GM12878 (cell line): Measurements from ENCODE around the gene BLOC1S3. TPM values are rescaled to one million over a fixed set of nuclear protein-coding genes. Genes with fewer than 3 reads are reported as not detected.

Source experiments
- ATAC-seq: fragments of 200-7000 bp; cut with Tn5 transposase; 3 replicates; pipeline ENCODE4 v1.9.1; 2020; ENCODE audit warnings: mild to moderate bottlenecking, moderate library complexity
- BruUV-seq: library from RNA; stranded (reverse); fragments of 400-500 nt; replicated peaks from 2 replicates; lab custom pipeline; 2021; lab: Mats Ljungman, UMichigan
- CTCF ChIA-PET: fragments of 300-600 bp; sonication (Branson Sonifier 250); formaldehyde crosslinking; extraction: SDS; loops from one replicate; lab custom pipeline; 2021; ENCODE audit warnings: inconsistent platforms; lab: Yijun Ruan, JAX
- POLR2A ChIA-PET: fragments of 350-600 bp; formaldehyde crosslinking; extraction: SDS; loops from one replicate; lab custom pipeline; 2021; ENCODE audit warnings: inconsistent platforms; lab: Charles Lee
- RAD21 ChIA-PET: fragments of 300-600 bp; sonication (Branson Sonifier 250); formaldehyde crosslinking; loops from one replicate; lab custom pipeline; 2023; ENCODE audit warnings: antibody characterized with exemption; ENCODE audit not compliant: unreplicated experiment; lab: Charles Lee
- SMC1A ChIA-PET: fragments of 300-600 bp; sonication (Branson Sonifier 250); formaldehyde crosslinking; loops from one replicate; lab custom pipeline; 2023; ENCODE audit not compliant: unreplicated experiment, uncharacterized antibody; lab: Charles Lee
- DNase-seq: peaks from one replicate; pipeline ENCODE4 v3.0.0-alpha.2; 2011; ENCODE audit warnings: low read depth, low spot score
- FAIRE-seq: peaks from 3 replicates; lab custom pipeline; 2011; peaks lifted over from hg19 to GRCh38; lab: Jason Lieb, UNC
- H2AFZ ChIP-seq: 2 replicates; pipeline ENCODE4 v1.6.0; 2011; ENCODE audit warnings: low read depth, low read length, control low read depth; ENCODE audit not compliant: control insufficient read depth
- H3K27ac ChIP-seq: 2 replicates; pipeline ENCODE4 v1.5.1; 2011; ENCODE audit warnings: control low read depth; ENCODE audit not compliant: control insufficient read depth, insufficient read depth
- H3K27me3 ChIP-seq, 2 experiments: replicated peaks in 1 of 2; 2 replicates each; pipeline versions ENCODE4 v1.6.0 to v1.6.1; 2011; ENCODE audit warnings: low read length in 1 of 2; ENCODE audit not compliant: control insufficient read depth in 2 of 2, insufficient read depth in 2 of 2
- H3K36me3 ChIP-seq, 2 experiments: 2 replicates each; pipeline ENCODE4 v1.5.1; 2011; ENCODE audit warnings: low read length in 1 of 2; ENCODE audit not compliant: control insufficient read depth in 2 of 2, insufficient read depth in 2 of 2
- H3K4me1 ChIP-seq: 2 replicates; pipeline ENCODE4 v1.6.1; 2011; ENCODE audit warnings: mild to moderate bottlenecking, low read length, moderate library complexity, mixed read lengths; ENCODE audit not compliant: control insufficient read depth, insufficient read depth
- H3K4me2 ChIP-seq: 2 replicates; pipeline ENCODE4 v1.6.0; 2011; ENCODE audit warnings: control low read depth; ENCODE audit not compliant: control insufficient read depth, insufficient read depth
- H3K4me3 ChIP-seq: fragments of 200-600 bp; sonication (generic); 2 replicates; pipeline ENCODE4 v1.5.1; 2016
- H3K79me2 ChIP-seq: 2 replicates; pipeline ENCODE4 v1.6.0; 2011; ENCODE audit warnings: low read length; ENCODE audit not compliant: control insufficient read depth, insufficient read depth
- H3K9ac ChIP-seq: 2 replicates; pipeline ENCODE4 v1.8.0; 2011; ENCODE audit warnings: low read length, control low read depth, mixed read lengths; ENCODE audit not compliant: control insufficient read depth, insufficient read depth
- H3K9me3 ChIP-seq: replicated peaks from 3 replicates; pipeline ENCODE4 v1.5.1; 2011; ENCODE audit warnings: mild to moderate bottlenecking, low read length; ENCODE audit not compliant: control insufficient read depth, insufficient read depth
- H4K20me1 ChIP-seq: 2 replicates; pipeline ENCODE4 v1.6.0; 2011; ENCODE audit not compliant: control insufficient read depth, insufficient read depth
- ATF3 ChIP-seq: IDR thresholded peaks from 2 replicates; pipeline ENCODE4 v1.6.1; 2011; ENCODE audit warnings: low read depth, mild to moderate bottlenecking, low read length, moderate library complexity, borderline replicate concordance; ENCODE audit errors: extremely low read depth
- CREB1 ChIP-seq: IDR thresholded peaks from 2 replicates; pipeline ENCODE4 v1.6.1; 2012; ENCODE audit warnings: low read depth, mild to moderate bottlenecking, inconsistent platforms
- ESRRA ChIP-seq: IDR thresholded peaks from 2 replicates; pipeline ENCODE4 v1.6.1; 2012; ENCODE audit warnings: mild to moderate bottlenecking, low read length, improper control_type of control experiment
- HDGF ChIP-seq: fragments of 450-650 bp; IDR thresholded peaks from 2 replicates; pipeline ENCODE4 v1.6.1; 2016; ENCODE audit warnings: antibody characterized with exemption
- IRF3 ChIP-seq: fragments of 450-650 bp; IDR thresholded peaks from 2 replicates; pipeline ENCODE4 v1.6.1; 2014; ENCODE audit warnings: mild to moderate bottlenecking
- IRF5 ChIP-seq: fragments of 450-650 bp; IDR thresholded peaks from 2 replicates; pipeline ENCODE4 v1.6.1; 2017; ENCODE audit warnings: borderline replicate concordance
- MTA3 ChIP-seq: IDR thresholded peaks from 2 replicates; pipeline ENCODE4 v1.6.1; 2012; ENCODE audit warnings: low read length, inconsistent platforms, borderline replicate concordance
- NR2F1 ChIP-seq: fragments of 450-650 bp; conservative IDR thresholded peaks from 2 replicates; pipeline ENCODE4 v1.6.1; 2017; ENCODE audit warnings: mild to moderate bottlenecking
- NRF1 ChIP-seq: conservative IDR thresholded peaks from 2 replicates; pipeline ENCODE4 v1.6.1; 2011; ENCODE audit warnings: mild to moderate bottlenecking, low read depth, low read length, improper control_type of control experiment
- PKNOX1 ChIP-seq: fragments of 450-650 bp; IDR thresholded peaks from 2 replicates; pipeline ENCODE4 v1.6.1; 2016; ENCODE audit warnings: mild to moderate bottlenecking
- POLR2AphosphoS5 ChIP-seq: IDR thresholded peaks from 2 replicates; pipeline ENCODE4 v1.6.1; 2011; ENCODE audit warnings: mild to moderate bottlenecking, low read length, inconsistent platforms
- SMAD5 ChIP-seq: IDR thresholded peaks from 2 replicates; pipeline ENCODE4 v1.6.1; 2016; ENCODE audit warnings: antibody characterized with exemption, low read depth
- WRNIP1 ChIP-seq: IDR thresholded peaks from 2 replicates; pipeline ENCODE4 v1.6.1; 2011; ENCODE audit warnings: low read depth, low read length, improper control_type of control experiment, borderline replicate concordance
- ZBTB11 ChIP-seq: fragments of 450-650 bp; formaldehyde crosslinking; IDR thresholded peaks from 2 replicates; pipeline ENCODE4 v1.5.0; 2022; ENCODE audit warnings: mild to moderate bottlenecking, missing genetic modification characterization
- ZNF207 ChIP-seq: fragments of 450-650 bp; IDR thresholded peaks from 2 replicates; pipeline ENCODE4 v1.6.1; 2014; ENCODE audit warnings: antibody characterized with exemption, mild to moderate bottlenecking, borderline replicate concordance
- ZZZ3 ChIP-seq: IDR thresholded peaks from 2 replicates; pipeline ENCODE4 v1.6.1; 2011; ENCODE audit warnings: low read depth; ENCODE audit not compliant: control insufficient read depth, insufficient read length
- WGBS: methylation state at CpG from one replicate; pipeline ENCODE4 v1.1.6; 2016; ENCODE audit warnings: low lambda C conversion rate; ENCODE audit not compliant: insufficient replicate concordance, insufficient coverage; ENCODE audit errors: missing lambda C conversion rate; 5-methylcytosine and 5-hydroxymethylcytosine counted together
- in situ Hi-C: fragments of 300-500 bp; cut with MboI; formaldehyde crosslinking; loops from 9 replicates; pipeline ENCODE4 v1.14.3; 2018; ENCODE audit warnings: mixed read lengths
- intact Hi-C: fragments of 100-400 bp; cut with micrococcal nuclease; formaldehyde crosslinking; loops from one replicate; pipeline ENCODE4 v1.14.2; 2022; ENCODE audit not compliant: unreplicated experiment
- polyA plus RNA-seq, 11 experiments: library from polyadenylated mRNA; depleted of rRNA in 4 of 11; unstranded in 6 of 11; stranded (reverse) in 5 of 11; fragments of >200 nt; fragmentation: Nextera tagmentation in 4 of 11; fragmentation: Illumina TruSeq in 1 of 11; extraction: Ambion mirVana in 4 of 11; extraction: Trizol in 1 of 11; gene quantifications; 1 replicate in 1 of 11; 2 replicates in 10 of 11; pipeline versions ENCODE4 v1.2.1 to v1.2.3, GENCODE V29; 2011 to 2016; ENCODE audit warnings: inconsistent platforms in 2 of 11, missing spikeins in 2 of 11, low read depth in 1 of 11
- total RNA-seq, 4 experiments: library from RNA; depleted of rRNA in 3 of 4; stranded (reverse); fragments of >200 nt in 3 of 4; fragmentation: Illumina TruSeq in 1 of 4; extraction: Trizol in 1 of 4; gene quantifications; 2 replicates each; pipeline versions ENCODE4 v1.2.1 to v1.2.3, GENCODE V29; 2013 to 2021

The BLOC1S3 gene
- total and polyA plus RNA-seq, 10 of the 15 experiments (the other 5 are each of a cell fraction or from before 2014, with no cell fraction given), result 3.6 to 18.3 (median 10.4) TPM

- no peaks in the 10 kb centered on the region for H3K4me1 ChIP-seq
- POLR2A ChIA-PET, result no interaction called here
- TF ChIP-seq ZZZ3 (no peak), IRF5 (no peak), ZBTB11 (CRISPR knock-in tag) (no peak), IRF3 (no peak), WRNIP1 (no peak), CREB1 (no peak), SMAD5 (no peak), ESRRA (no peak), PKNOX1 (no peak), NR2F1 (no peak), ATF3 (no peak), POLR2AphosphoS5 (no peak), ZNF207 (no peak), HDGF (no peak), MTA3 (no peak), NRF1 (no peak)
- no peak overlapping the region for H3K27ac ChIP-seq
- H3K9ac ChIP-seq, result no peak overlapping the region
- no peaks in the 10 kb centered on the region for H4K20me1 ChIP-seq
- no peaks in the 10 kb centered on the region; a peak in 1 of 4 replicates for H3K27me3 ChIP-seq
- in situ Hi-C loops (no loop called here), intact Hi-C loops (no loop called here)
- H3K9me3 ChIP-seq, result no peaks in the 10 kb centered on the region; the same call in 2 of the 3 replicates
- SMC1A ChIA-PET, result no interaction called here
- no peak for DNase-seq
- no peak overlapping the region for H2AFZ ChIP-seq
- H3K36me3 ChIP-seq, result peaks cover 0 to 24% of the 10 kb centered on the region in 2 experiments; a peak in 3 of 4 replicates
- H3K79me2 ChIP-seq, result no peaks in the 10 kb centered on the region
- H3K4me2 ChIP-seq, result no peak overlapping the region
- CTCF ChIA-PET, result interaction anchor here (0.9 to 1.3 kb wide), 2 partner anchors 18 to 40 kb away, joined by 3 to 4 read pairs; no protein-coding TSS in a partner anchor
- WGBS, result over 99% methylated on average over 16 of the region's 18 CpGs
- no peak for ATAC-seq
- no peak for FAIRE-seq
- no peak overlapping the region for H3K4me3 ChIP-seq
- TSS peak; percentile 33 for BruUV-seq
- RAD21 ChIA-PET, result no interaction called here
Measured at GRCh38 chr19:45146741-45147205, 31.8 kb upstream of the BLOC1S3 start.
